Skin epidermis (tissue), 12 donors: ENCODE data around the gene GPR18.

ENCODE experiments used
- H3K27ac ChIP-seq, 21 experiments: fragments of 200-600 bp; sonication (generic) in 11 of 21; one replicate each; pipeline ENCODE4 v1.5.0; 2020; ENCODE audit warnings: mild to moderate bottlenecking in 3 of 21, inconsistent platforms in 2 of 21, moderate library complexity in 2 of 21
- H3K4me3 ChIP-seq, 7 experiments: fragments of 200-600 bp; sonication (generic) in 2 of 7; one replicate each; pipeline ENCODE4 v1.5.0; 2020; ENCODE audit warnings: inconsistent platforms in 2 of 7, mild to moderate bottlenecking in 2 of 7, moderate library complexity in 1 of 7

The GPR18 gene

GRCh38 chr13:99258210-99258860, at the start of gene GPR18:
TSS of gene GPR18 (minus strand) at chr13:99258379. CDS start at chr13:99255872, 2,507 bp downstream.
- peak within 1 kb of the TSS in 11 of 21 experiments; percentile 28 to 67 (median 36) for H3K27ac ChIP-seq
- H3K4me3 ChIP-seq = peak within 1 kb of the TSS in 3 of 7 experiments; percentile 0 to 23 (median 3)

- H3K4me3 ChIP-seq = no peak overlapping the region
Observed at GRCh38 chr13:99307648-99308339, 49.6 kb upstream of the GPR18 start.

GRCh38 chr13:99307247-99307646, 49.1 kb upstream of the GPR18 start, which contains the start of gene GPR183:
TSS of gene GPR183 (minus strand) at chr13:99307399. CDS start at chr13:99296145, 11,254 bp downstream.
- H3K27ac ChIP-seq = peak within 1 kb of the TSS in 19 of 21 experiments; percentile 26 to 87 (median 74)
- H3K4me3 ChIP-seq = peak within 1 kb of the TSS; percentile 19 to 42 (median 26)

More at GRCh38 chr13:99307648-99308339, 49.6 kb upstream of the GPR18 start:
- H3K27ac ChIP-seq = peak overlapping the region in 18 of 21 experiments; percentile 14 to 87 (median 70)

- peak overlapping the region; percentile 19 to 42 (median 26) for H3K4me3 ChIP-seq
- peak overlapping the region in 18 of 21 experiments; percentile 8 to 87 (median 72) for H3K27ac ChIP-seq
Observed at GRCh38 chr13:99305566-99305965, 47.4 kb upstream of the GPR18 start.

- H3K4me3 ChIP-seq = peak overlapping the region; percentile 9 to 42 (median 26)
- peak overlapping the region in 15 of 21 experiments; percentile 22 to 87 (median 74) for H3K27ac ChIP-seq
Observed at GRCh38 chr13:99305158-99305557, 47.0 kb upstream of the GPR18 start.

- peak overlapping the region in 4 of 7 experiments; percentile 7 to 42 (median 26) for H3K4me3 ChIP-seq
- peak overlapping the region in 17 of 21 experiments; percentile 3 to 87 (median 72) for H3K27ac ChIP-seq
Observed at GRCh38 chr13:99304541-99304940, 46.4 kb upstream of the GPR18 start.

- Histone ChIP-seq H3K4me3 (peak overlapping the region in 5 of 7 experiments; percentile 5 to 42 (median 26)), H3K27ac (peak overlapping the region in 19 of 21 experiments; percentile 3 to 87 (median 62))
Observed at GRCh38 chr13:99303863-99304521, 45.8 kb upstream of the GPR18 start.

GRCh38 chr13:99302637-99303505, 44.7 kb upstream of the GPR18 start:
- Histone ChIP-seq H3K27ac (peak overlapping the region in 13 of 21 experiments; percentile 22 to 87 (median 60)), H3K4me3 (peak overlapping the region in 1 of 7 experiments; percentile 3)

GRCh38 chr13:99301913-99302636, 43.9 kb upstream of the GPR18 start:
- Histone ChIP-seq H3K27ac (peak overlapping the region in 9 of 21 experiments; percentile 34 to 87 (median 74)), H3K4me3 (peak overlapping the region in 1 of 7 experiments; percentile 3)

GRCh38 chr13:99301056-99301838, 43.1 kb upstream of the GPR18 start:
- peak overlapping the region in 12 of 21 experiments; percentile 22 to 87 (median 62) for H3K27ac ChIP-seq
- H3K4me3 ChIP-seq = no peak overlapping the region

- Histone ChIP-seq H3K4me3 (no peak overlapping the region), H3K27ac (peak overlapping the region in 6 of 21 experiments; percentile 13 to 87 (median 52))
Observed at GRCh38 chr13:99299920-99300341, 41.8 kb upstream of the GPR18 start.

- H3K27ac ChIP-seq = peak overlapping the region in 6 of 21 experiments; percentile 13 to 87 (median 52)
- no peak overlapping the region for H3K4me3 ChIP-seq
Observed at GRCh38 chr13:99299256-99299919, 41.2 kb upstream of the GPR18 start.

- peak overlapping the region in 5 of 21 experiments; percentile 49 to 87 (median 65) for H3K27ac ChIP-seq
- no peak overlapping the region for H3K4me3 ChIP-seq
Observed at GRCh38 chr13:99298056-99298455, 39.9 kb upstream of the GPR18 start.

GRCh38 chr13:99297331-99297730, 39.2 kb upstream of the GPR18 start:
- H3K27ac ChIP-seq = peak overlapping the region in 6 of 21 experiments; percentile 49 to 87 (median 66)
- H3K4me3 ChIP-seq = no peak overlapping the region

- peak overlapping the region in 8 of 21 experiments; percentile 9 to 87 (median 60) for H3K27ac ChIP-seq
- no peak overlapping the region for H3K4me3 ChIP-seq
Observed at GRCh38 chr13:99296398-99296797, 38.2 kb upstream of the GPR18 start.

- no peak overlapping the region for H3K4me3 ChIP-seq
- peak overlapping the region in 10 of 21 experiments; percentile 8 to 87 (median 52) for H3K27ac ChIP-seq
Observed at GRCh38 chr13:99295488-99296252, 37.5 kb upstream of the GPR18 start.
